Stimulated activated CD4-positive, alpha-beta T cell treated with anti-CD3 and anti-CD28 coated beads, TNF-alpha, amount 100 ng/mL, for 24 hours (primary cell): Measurements from ENCODE around the gene ULK4.

Experiments
- DNase-seq, 3 experiments: peaks; one replicate each; pipeline ENCODE4 v3.0.0-alpha.2; 2020; ENCODE audit warnings: low read depth in 3 of 3

ULK4 gene

GRCh38 chr3:41272667-41273066, 689.2 kb downstream of the ULK4 start:
- no peak for DNase-seq

- no peak for DNase-seq
Measured at GRCh38 chr3:41267975-41268640, 693.8 kb downstream of the ULK4 start.

GRCh38 chr3:41265823-41266273, 696.1 kb downstream of the ULK4 start:
- DNase-seq = no peak

- DNase-seq = no peak
Measured at GRCh38 chr3:41265011-41265545, 696.8 kb downstream of the ULK4 start.

GRCh38 chr3:41260063-41260450, 701.8 kb downstream of the ULK4 start:
- DNase-seq = no peak

- no peak for DNase-seq
Measured at GRCh38 chr3:41259449-41260062, 702.3 kb downstream of the ULK4 start.

- no peak for DNase-seq
Measured at GRCh38 chr3:41258239-41258800, 703.6 kb downstream of the ULK4 start.

- no peak for DNase-seq
Measured at GRCh38 chr3:41251593-41251992, 710.3 kb downstream of the ULK4 start.

- no peak for DNase-seq
Measured at GRCh38 chr3:41250825-41251224, 711.1 kb downstream of the ULK4 start.

- DNase-seq = no peak
Measured at GRCh38 chr3:41249318-41249717, 712.6 kb downstream of the ULK4 start.

GRCh38 chr3:41248525-41248924, 713.4 kb downstream of the ULK4 start:
- no peak for DNase-seq

GRCh38 chr3:41247055-41248004, 714.6 kb downstream of the ULK4 start:
- DNase-seq = no peak

- DNase-seq = no peak
Measured at GRCh38 chr3:41244620-41245336, 717.1 kb downstream of the ULK4 start.

- DNase-seq = no peak
Measured at GRCh38 chr3:41243183-41243582, 718.7 kb downstream of the ULK4 start.

- DNase-seq = no peak
Measured at GRCh38 chr3:41241800-41242571, 719.9 kb downstream of the ULK4 start.

GRCh38 chr3:41241161-41241560, 720.7 kb downstream of the ULK4 start:
- DNase-seq = no peak

GRCh38 chr3:41239587-41239986, 722.3 kb downstream of the ULK4 start:
- no peak for DNase-seq

GRCh38 chr3:41237907-41238306, 724.0 kb downstream of the ULK4 start:
- no peak for DNase-seq

- DNase-seq = no peak
Measured at GRCh38 chr3:41236228-41236627, 725.7 kb downstream of the ULK4 start.
